Brain microvascular endothelial cell (primary cell): ENCODE measurements around the gene SPOCD1.

Experiments
- DNase-seq: peaks from one replicate; pipeline ENCODE4 v3.0.0-alpha.2; 2020
- H3K27ac ChIP-seq: fragments of 250-450 bp; sonication (Bioruptor Pico); 2 replicates; pipeline ENCODE4 v1.5.1; 2020; ENCODE audit warnings: mild to moderate bottlenecking, moderate library complexity
- H3K27me3 ChIP-seq: fragments of 250-450 bp; sonication (Bioruptor Pico); replicated peaks from 2 replicates; pipeline ENCODE4 v1.5.1; 2020; ENCODE audit warnings: mild to moderate bottlenecking
- H3K36me3 ChIP-seq: fragments of 250-450 bp; sonication (Bioruptor Pico); replicated peaks from 2 replicates; pipeline ENCODE4 v1.5.1; 2020; ENCODE audit warnings: mild to moderate bottlenecking
- H3K4me3 ChIP-seq: 2 replicates; pipeline ENCODE4 v1.5.1; 2011; ENCODE audit warnings: low read depth, mild to moderate bottlenecking, control low read depth, low read length, moderate library complexity
- CTCF ChIP-seq: IDR thresholded peaks from 2 replicates; pipeline ENCODE4 v1.5.1; 2011; ENCODE audit warnings: low read depth, mild to moderate bottlenecking, moderate library complexity, low read length, control low read depth, inconsistent platforms; ENCODE audit errors: missing control alignments
- in situ Hi-C: cut with HindIII; loops from 2 replicates; pipeline ENCODE4 v1.10.0; 2017; ENCODE audit warnings: low sequenced_read_pairs, low pct_ligation_motif_present

The SPOCD1 gene

GRCh38 chr1:31802190-31803150, 13.4 kb downstream of the SPOCD1 start:
- Histone ChIP-seq H3K27ac (peak overlapping the region; percentile 10), H3K36me3 (no peaks in the 10 kb centered on the region), H3K4me3 (peak overlapping the region; percentile 27), H3K27me3 (no peaks in the 10 kb centered on the region)
- TF ChIP-seq CTCF: no peak
- in situ Hi-C loops: no loop called here
- no peak for DNase-seq

- Histone ChIP-seq H3K4me3 (no peak overlapping the region), H3K36me3 (peaks cover under 1% of the 10 kb centered on the region), H3K27ac (no peak overlapping the region), H3K27me3 (no peaks in the 10 kb centered on the region)
- TF ChIP-seq CTCF: no peak
- DNase-seq: no peak
- in situ Hi-C loops: no loop called here
Measured at GRCh38 chr1:31801458-31801857, 14.4 kb downstream of the SPOCD1 start.

GRCh38 chr1:31800674-31800967, 15.2 kb downstream of the SPOCD1 start:
- H3K4me3 ChIP-seq: no peak overlapping the region
- no peak for DNase-seq
- H3K36me3 ChIP-seq: peaks cover 9% of the 10 kb centered on the region
- H3K27ac ChIP-seq: no peak overlapping the region
- TF ChIP-seq CTCF: no peak
- H3K27me3 ChIP-seq: no peaks in the 10 kb centered on the region
- in situ Hi-C loops: no loop called here

- DNase-seq: no peak
Measured at GRCh38 chr1:31799895-31800673, 15.7 kb downstream of the SPOCD1 start.

GRCh38 chr1:31799196-31799894, 16.5 kb downstream of the SPOCD1 start:
- in situ Hi-C loops: no loop called here
- Histone ChIP-seq H3K4me3 (no peak overlapping the region), H3K27ac (peak overlapping the region; percentile 60), H3K36me3 (peaks cover 13% of the 10 kb centered on the region), H3K27me3 (no peaks in the 10 kb centered on the region)
- no peak for DNase-seq
- no peak for TF ChIP-seq CTCF

More at GRCh38 chr1:31799895-31800673, 15.7 kb downstream of the SPOCD1 start:
- no peak overlapping the region for H3K27ac ChIP-seq
- peaks cover 13% of the 10 kb centered on the region for H3K36me3 ChIP-seq
- no peak for TF ChIP-seq CTCF
- no peak overlapping the region for H3K4me3 ChIP-seq
- in situ Hi-C loops: no loop called here
- H3K27me3 ChIP-seq: no peaks in the 10 kb centered on the region
